ENCODE data around the gene LRP1B.

LRP1B gene

GRCh38 chr2:140508756-140509155, 1622.1 kb downstream of the LRP1B start:
- Histone ChIP-seq H3K9me3 (no peaks in the 10 kb centered on the region), H3K4me3 (ENCODE audit: low read depth in 1 of 2, low read length in 1 of 2) (no peak overlapping the region), H3K27me3 (no peaks in the 10 kb centered on the region), H3K36me3 (no peaks in the 10 kb centered on the region), H3K27ac (no peak overlapping the region), H3K4me1 (ENCODE audit: control insufficient read depth in 1 of 2, insufficient read depth in 1 of 2, low read depth in 1 of 2, low read length in 1 of 2) (no peaks in the 10 kb centered on the region)
- no peak for TF ChIP-seq CTCF (IDR thresholded peaks at IDR 0.05)

GRCh38 chr2:140506606-140507005, 1624.2 kb downstream of the LRP1B start:
- no peak overlapping the region for H3K27ac ChIP-seq
- H3K36me3 ChIP-seq = no peaks in the 10 kb centered on the region
- no peaks in the 10 kb centered on the region for H3K9me3 ChIP-seq
- no peak for TF ChIP-seq CTCF (IDR thresholded peaks at IDR 0.05)
- H3K4me3 ChIP-seq (ENCODE audit: low read depth in 1 of 2, low read length in 1 of 2) = no peak overlapping the region
- H3K4me1 ChIP-seq (ENCODE audit: control insufficient read depth in 1 of 2, insufficient read depth in 1 of 2, low read depth in 1 of 2, low read length in 1 of 2) = no peaks in the 10 kb centered on the region
- no peaks in the 10 kb centered on the region for H3K27me3 ChIP-seq

GRCh38 chr2:140504601-140505000, 1626.2 kb downstream of the LRP1B start:
- H3K9me3 ChIP-seq = no peaks in the 10 kb centered on the region
- no peaks in the 10 kb centered on the region for H3K36me3 ChIP-seq
- H3K4me3 ChIP-seq (ENCODE audit: low read depth in 1 of 2, low read length in 1 of 2) = no peak overlapping the region
- no peaks in the 10 kb centered on the region for H3K4me1 ChIP-seq (ENCODE audit: control insufficient read depth in 1 of 2, insufficient read depth in 1 of 2, low read depth in 1 of 2, low read length in 1 of 2)
- H3K27ac ChIP-seq = no peak overlapping the region
- H3K27me3 ChIP-seq = no peaks in the 10 kb centered on the region
- TF ChIP-seq CTCF (IDR thresholded peaks at IDR 0.05) = no peak

GRCh38 chr2:140502951-140503630, 1627.7 kb downstream of the LRP1B start:
- Histone ChIP-seq H3K27ac (no peak overlapping the region), H3K27me3 (no peaks in the 10 kb centered on the region), H3K4me3 (ENCODE audit: low read depth in 1 of 2, low read length in 1 of 2) (no peak overlapping the region), H3K9me3 (no peaks in the 10 kb centered on the region), H3K4me1 (ENCODE audit: control insufficient read depth in 1 of 2, insufficient read depth in 1 of 2, low read depth in 1 of 2, low read length in 1 of 2) (no peaks in the 10 kb centered on the region), H3K36me3 (no peaks in the 10 kb centered on the region)
- TF ChIP-seq CTCF (IDR thresholded peaks at IDR 0.05) = no peak

- H3K36me3 ChIP-seq = no peaks in the 10 kb centered on the region
These were observed 1632.5 kb downstream of the LRP1B start for GRCh38 chr2:140498360-140498759.

More at GRCh38 chr2:140498360-140498759, 1632.5 kb downstream of the LRP1B start:
- H3K27ac ChIP-seq = no peak overlapping the region
- no peaks in the 10 kb centered on the region for H3K9me3 ChIP-seq
- no peaks in the 10 kb centered on the region for H3K4me1 ChIP-seq (ENCODE audit: control insufficient read depth in 1 of 2, insufficient read depth in 1 of 2, low read depth in 1 of 2, low read length in 1 of 2)
- no peaks in the 10 kb centered on the region for H3K27me3 ChIP-seq
- no peak for TF ChIP-seq CTCF (IDR thresholded peaks at IDR 0.05)
- no peak overlapping the region for H3K4me3 ChIP-seq (ENCODE audit: low read depth in 1 of 2, low read length in 1 of 2)

Data from neutrophil (primary cell).